SK-N-SH treated with all-trans-retinoic acid at 6 μM for 48 hours (cell line): ENCODE measurements around the gene EPHB4.

Experiments
- ARNTL ChIP-seq: fragments of 450-650 bp; formaldehyde crosslinking; IDR thresholded peaks from 2 replicates; pipeline ENCODE4 v1.5.0; 2020; ENCODE audit warnings: low read depth, mild to moderate bottlenecking, moderate library complexity, borderline replicate concordance
- BACH2 ChIP-seq: fragments of 250-450 bp; sonication (Bioruptor Pico); IDR thresholded peaks from 2 replicates; pipeline ENCODE4 v1.9.0; 2021; ENCODE audit warnings: mild to moderate bottlenecking, borderline replicate concordance
- ESRRG ChIP-seq: fragments of 250-450 bp; sonication (Bioruptor Pico); IDR thresholded peaks from 2 replicates; pipeline ENCODE4 v1.6.1; 2021; ENCODE audit warnings: mild to moderate bottlenecking
- GLIS3 ChIP-seq: fragments of 250-450 bp; sonication (Bioruptor Pico); IDR thresholded peaks from 2 replicates; pipeline ENCODE4 v1.5.0; 2020; ENCODE audit warnings: mild to moderate bottlenecking, moderate library complexity
- ISL1 ChIP-seq: fragments of 250-450 bp; sonication (Bioruptor Pico); IDR thresholded peaks from 2 replicates; pipeline ENCODE4 v2.1.2; 2022; ENCODE audit warnings: mild to moderate bottlenecking, moderate library complexity
- RARB ChIP-seq: fragments of 250-450 bp; sonication (Bioruptor Pico); IDR thresholded peaks from 2 replicates; pipeline ENCODE4 v1.8.0; 2021; ENCODE audit warnings: mild to moderate bottlenecking, moderate library complexity
- SNAI2 ChIP-seq: fragments of 250-450 bp; sonication (Bioruptor Pico); IDR thresholded peaks from 2 replicates; pipeline ENCODE4 v1.5.0; 2020; ENCODE audit warnings: mild to moderate bottlenecking, moderate library complexity
- TCF4 ChIP-seq: fragments of 250-450 bp; sonication (Bioruptor Pico); IDR thresholded peaks from 2 replicates; pipeline ENCODE4 v1.8.0; 2021; ENCODE audit warnings: mild to moderate bottlenecking, moderate library complexity, borderline replicate concordance
- ZFP3 ChIP-seq: fragments of 250-450 bp; sonication (Bioruptor Pico); IDR thresholded peaks from 2 replicates; pipeline ENCODE4 v1.5.0; 2020; ENCODE audit warnings: mild to moderate bottlenecking, moderate library complexity
- ZFP30 ChIP-seq: fragments of 450-650 bp; formaldehyde crosslinking; IDR thresholded peaks from 2 replicates; pipeline ENCODE4 v1.5.0; 2022; ENCODE audit warnings: mild to moderate bottlenecking, moderate library complexity
- ZNF70 ChIP-seq: fragments of 450-650 bp; formaldehyde crosslinking; IDR thresholded peaks from 2 replicates; pipeline ENCODE4 v1.5.0; 2020; ENCODE audit warnings: mild to moderate bottlenecking, moderate library complexity
- TF ChIP-seq, protein P1 (sequence below): fragments of 250-450 bp; sonication (Bioruptor Pico); IDR thresholded peaks from 2 replicates; pipeline ENCODE4 v1.8.0; 2021; ENCODE audit warnings: low read depth, mild to moderate bottlenecking, moderate library complexity, borderline replicate concordance
- TF ChIP-seq, protein P2 (sequence below): fragments of 250-450 bp; sonication (Bioruptor Pico); IDR thresholded peaks from 2 replicates; pipeline ENCODE4 v1.8.0; 2020; ENCODE audit warnings: mild to moderate bottlenecking, moderate library complexity, borderline replicate concordance

DNA sequence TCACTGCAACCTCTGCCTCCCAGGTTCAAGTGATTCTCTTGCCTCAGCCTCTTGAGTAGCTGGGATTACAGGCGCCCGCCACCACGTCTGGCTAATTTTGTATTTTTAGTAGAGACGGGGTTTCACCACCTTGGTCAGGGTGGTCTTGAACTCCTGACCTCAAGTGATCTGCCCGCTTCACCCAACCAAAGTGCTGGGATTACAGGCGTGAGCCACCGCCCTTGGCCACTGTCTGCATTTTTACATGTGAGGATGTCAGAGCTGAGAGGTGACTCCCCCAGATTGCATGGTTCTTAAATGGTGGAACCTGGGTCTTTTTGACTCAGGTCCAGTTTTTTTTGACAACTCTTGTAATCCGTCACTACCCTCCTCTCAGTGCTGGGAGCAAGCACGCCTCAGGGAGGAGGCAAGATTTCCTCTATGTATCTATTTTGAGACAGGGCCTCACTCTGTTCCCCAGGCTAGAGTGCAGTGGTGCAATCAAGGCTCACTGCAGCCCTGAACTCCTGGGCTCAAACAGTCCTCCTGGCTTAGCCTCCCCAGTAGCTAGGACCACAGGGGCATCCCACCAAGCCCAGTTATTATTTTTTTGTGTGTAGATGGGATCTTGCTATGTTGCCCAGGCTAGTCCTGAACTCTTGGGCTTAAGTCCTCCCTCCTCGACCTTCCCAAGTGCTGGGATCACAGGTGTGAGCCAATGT, 46.4 kb upstream of the EPHB4 start:
- TF ChIP-seq ESRRG (CRISPR knock-in tag) (no peak), ARNTL (no peak), RARB (CRISPR knock-in tag) (no peak), GLIS3 (CRISPR knock-in tag) (no peak), ZFP3 (CRISPR knock-in tag) (no peak), ZFP30 (CRISPR knock-in tag) (no peak), BACH2 (CRISPR knock-in tag) (no peak), SNAI2 (no peak), TCF4 (CRISPR knock-in tag) (no peak), ISL1 (CRISPR knock-in tag) (no peak), ZNF70 (CRISPR knock-in tag) (no peak)
- TF ChIP-seq, protein P1, sequence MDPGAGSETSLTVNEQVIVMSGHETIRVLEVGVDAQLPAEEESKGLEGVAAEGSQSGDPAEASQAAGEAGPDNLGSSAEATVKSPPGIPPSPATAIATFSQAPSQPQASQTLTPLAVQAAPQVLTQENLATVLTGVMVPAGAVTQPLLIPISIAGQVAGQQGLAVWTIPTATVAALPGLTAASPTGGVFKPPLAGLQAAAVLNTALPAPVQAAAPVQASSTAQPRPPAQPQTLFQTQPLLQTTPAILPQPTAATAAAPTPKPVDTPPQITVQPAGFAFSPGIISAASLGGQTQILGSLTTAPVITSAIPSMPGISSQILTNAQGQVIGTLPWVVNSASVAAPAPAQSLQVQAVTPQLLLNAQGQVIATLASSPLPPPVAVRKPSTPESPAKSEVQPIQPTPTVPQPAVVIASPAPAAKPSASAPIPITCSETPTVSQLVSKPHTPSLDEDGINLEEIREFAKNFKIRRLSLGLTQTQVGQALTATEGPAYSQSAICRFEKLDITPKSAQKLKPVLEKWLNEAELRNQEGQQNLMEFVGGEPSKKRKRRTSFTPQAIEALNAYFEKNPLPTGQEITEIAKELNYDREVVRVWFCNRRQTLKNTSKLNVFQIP (CRISPR knock-in tag): no peak
- TF ChIP-seq, protein P2, sequence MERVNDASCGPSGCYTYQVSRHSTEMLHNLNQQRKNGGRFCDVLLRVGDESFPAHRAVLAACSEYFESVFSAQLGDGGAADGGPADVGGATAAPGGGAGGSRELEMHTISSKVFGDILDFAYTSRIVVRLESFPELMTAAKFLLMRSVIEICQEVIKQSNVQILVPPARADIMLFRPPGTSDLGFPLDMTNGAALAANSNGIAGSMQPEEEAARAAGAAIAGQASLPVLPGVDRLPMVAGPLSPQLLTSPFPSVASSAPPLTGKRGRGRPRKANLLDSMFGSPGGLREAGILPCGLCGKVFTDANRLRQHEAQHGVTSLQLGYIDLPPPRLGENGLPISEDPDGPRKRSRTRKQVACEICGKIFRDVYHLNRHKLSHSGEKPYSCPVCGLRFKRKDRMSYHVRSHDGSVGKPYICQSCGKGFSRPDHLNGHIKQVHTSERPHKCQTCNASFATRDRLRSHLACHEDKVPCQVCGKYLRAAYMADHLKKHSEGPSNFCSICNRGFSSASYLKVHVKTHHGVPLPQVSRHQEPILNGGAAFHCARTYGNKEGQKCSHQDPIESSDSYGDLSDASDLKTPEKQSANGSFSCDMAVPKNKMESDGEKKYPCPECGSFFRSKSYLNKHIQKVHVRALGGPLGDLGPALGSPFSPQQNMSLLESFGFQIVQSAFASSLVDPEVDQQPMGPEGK (CRISPR knock-in tag): no peak
